D721Med (cell line): Measurements from ENCODE around the gene SMAD5.

Experiments
- DNase-seq: peaks from one replicate; pipeline ENCODE4 v3.0.0; 2011; ENCODE audit warnings: low spot score; ENCODE audit not compliant: insufficient read length
- FAIRE-seq: peaks from 2 replicates; lab custom pipeline; 2011; peaks lifted over from hg19 to GRCh38; lab: Jason Lieb, UNC
- CTCF ChIP-seq: IDR thresholded peaks from 2 replicates; pipeline ENCODE4 v1.5.1; 2012; ENCODE audit warnings: mild to moderate bottlenecking, control low read depth; ENCODE audit not compliant: insufficient read depth; ENCODE audit errors: missing control alignments

SMAD5 gene

DNA sequence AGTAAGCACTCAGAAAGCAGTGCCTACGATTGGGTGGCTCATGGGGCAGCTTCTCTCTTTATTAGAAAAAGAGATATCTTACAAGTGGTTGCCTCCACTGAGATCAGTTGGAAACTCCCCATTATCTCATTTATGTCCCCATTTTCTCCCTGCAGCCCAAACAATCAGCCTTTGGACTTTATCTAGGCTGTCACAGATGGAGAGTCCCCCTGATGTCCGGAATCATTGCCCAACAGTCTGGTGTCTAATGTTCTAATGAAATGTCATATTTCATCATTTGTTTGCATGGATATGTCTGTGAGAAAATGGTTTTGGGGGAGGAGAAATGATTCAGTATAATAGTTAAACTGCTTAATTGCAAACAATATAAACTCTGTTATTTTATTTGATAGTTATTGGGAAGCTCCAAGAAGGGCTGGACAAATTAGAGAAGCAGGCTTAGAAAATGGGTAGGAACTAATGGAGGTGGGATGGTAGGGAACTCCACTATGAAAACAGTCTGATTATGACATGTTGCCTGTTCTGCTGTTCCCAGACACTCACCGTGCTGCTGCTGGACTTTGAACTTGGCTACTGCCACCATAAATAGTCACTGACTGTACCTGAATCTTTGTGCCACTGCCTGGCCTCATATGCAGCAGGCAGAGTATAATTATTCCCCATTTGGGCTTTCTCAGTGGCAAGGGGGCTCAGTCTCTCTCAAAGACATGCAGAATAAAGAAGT lies 38.3 kb upstream of the SMAD5 start:
- no peak for TF ChIP-seq CTCF
- DNase-seq (no peak), FAIRE-seq (no peak)

- TF ChIP-seq CTCF, result no peak
- FAIRE-seq, result no peak
- no peak for DNase-seq
These were observed 37.6 kb upstream of the SMAD5 start for GRCh38 chr5:136094913-136095641.

DNA sequence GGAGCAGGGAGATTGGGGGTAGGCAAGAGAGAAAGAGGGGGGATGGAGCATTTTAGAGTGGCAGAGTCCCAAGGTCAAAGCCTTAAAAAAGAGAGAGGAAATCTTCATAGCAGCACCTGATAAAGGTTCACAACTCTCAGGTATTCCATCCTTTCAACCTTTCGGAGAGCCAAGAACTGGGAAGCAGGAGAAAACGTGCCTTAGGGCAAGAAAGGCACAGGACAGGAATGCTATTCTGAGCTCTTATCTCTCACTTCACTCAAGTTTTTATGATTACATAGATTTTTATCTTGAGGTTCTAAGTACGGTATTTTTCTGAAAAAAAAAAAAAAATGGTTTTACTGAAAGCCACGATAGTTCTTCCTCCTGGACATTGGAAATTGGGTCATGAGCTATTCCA lies 34.5 kb upstream of the SMAD5 start:
- no peak for TF ChIP-seq CTCF
- FAIRE-seq, result no peak
- no peak for DNase-seq

DNA sequence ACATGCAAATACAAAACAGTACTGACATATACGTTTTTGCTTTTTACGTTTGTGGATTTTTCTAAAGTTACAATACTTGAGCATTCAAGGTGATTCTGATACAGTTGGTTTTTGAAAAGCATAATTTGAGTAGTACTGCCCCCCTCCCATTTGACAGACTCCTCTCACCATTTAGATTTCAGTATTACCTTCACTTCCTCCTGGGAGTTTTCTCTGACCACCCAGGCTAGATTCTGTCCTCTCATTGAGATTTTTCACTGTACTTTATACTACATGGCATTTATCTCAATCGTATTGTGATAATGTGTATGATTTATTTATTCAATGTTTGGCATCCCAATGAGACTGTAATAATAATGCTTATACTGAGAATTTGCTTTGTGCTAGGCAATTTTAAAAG lies 32.8 kb upstream of the SMAD5 start:
- DNase-seq, result no peak
- no peak for TF ChIP-seq CTCF
- FAIRE-seq, result no peak

- no peak for FAIRE-seq
- TF ChIP-seq CTCF, result no peak
- no peak for DNase-seq
These were observed 30.8 kb upstream of the SMAD5 start for GRCh38 chr5:136101884-136102283.

GRCh38 chr5:136103118-136103517 lies 29.5 kb upstream of the SMAD5 start:
- DNase-seq (no peak), FAIRE-seq (no peak)
- TF ChIP-seq CTCF, result no peak

DNA sequence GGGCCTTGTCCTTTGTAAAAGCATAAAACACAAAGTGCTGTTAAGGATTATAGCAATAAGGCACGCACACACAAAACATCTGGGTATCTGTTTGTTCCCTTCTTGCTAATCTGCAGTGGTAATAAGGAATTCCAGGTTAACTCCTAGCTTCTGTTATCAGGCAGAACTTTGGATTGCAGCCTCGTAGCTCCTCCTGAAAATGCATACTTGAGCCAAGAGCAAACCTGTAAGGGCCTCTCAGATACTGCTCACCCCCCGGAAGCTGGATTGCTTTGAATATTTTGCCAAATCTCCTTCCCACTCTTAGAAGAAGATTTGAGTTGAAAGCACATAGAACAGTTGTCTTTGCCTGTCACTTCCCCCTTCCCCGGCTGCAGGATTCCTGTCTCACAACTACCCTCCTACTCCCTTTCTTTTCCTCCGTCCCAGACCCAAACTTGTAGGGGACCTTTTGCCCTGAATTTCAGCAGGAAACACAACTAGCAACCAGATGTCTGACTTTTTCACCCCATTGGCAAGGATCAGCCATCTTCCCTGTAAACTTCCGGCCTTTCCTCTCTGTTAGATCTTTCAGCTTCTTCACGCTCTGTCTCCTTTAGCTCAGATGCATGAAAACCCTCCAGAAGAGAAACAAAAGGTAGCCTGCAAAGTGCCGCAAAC lies 28.2 kb upstream of the SMAD5 start:
- FAIRE-seq (no peak), DNase-seq (no peak)
- TF ChIP-seq CTCF, result no peak
